Islet precursor cell (in vitro differentiated cells): ENCODE measurements around the gene CHID1.

ENCODE experiments used
- DNase-seq: peaks from one replicate; pipeline ENCODE4 v3.0.0-alpha.2; 2018

CHID1 gene

GRCh38 chr11:932435-932834, 21.8 kb upstream of the CHID1 start:
- DNase-seq, result no peak

GRCh38 chr11:931385-931784, 20.8 kb upstream of the CHID1 start:
- no peak for DNase-seq

DNA sequence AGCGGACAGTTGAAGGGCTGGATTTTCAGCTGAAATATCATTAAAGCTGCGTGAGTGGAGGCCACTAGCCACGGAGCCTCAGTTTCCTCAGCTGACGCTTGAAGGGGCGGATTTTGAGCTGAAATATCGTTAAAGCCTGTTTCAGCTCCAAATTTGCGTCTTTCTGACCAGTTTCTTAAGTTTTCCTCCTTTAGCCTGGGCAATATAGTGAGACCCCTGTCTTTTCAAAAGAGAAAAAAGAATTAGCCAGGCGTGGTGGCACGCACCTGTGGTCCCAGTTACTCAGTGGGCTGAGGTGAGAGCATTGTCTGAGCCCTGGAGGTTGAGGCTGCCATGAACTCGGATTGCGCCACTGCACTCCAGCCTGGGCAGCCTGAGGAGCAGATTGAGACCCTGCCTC, 18.8 kb upstream of the CHID1 start:
- no peak for DNase-seq

DNA sequence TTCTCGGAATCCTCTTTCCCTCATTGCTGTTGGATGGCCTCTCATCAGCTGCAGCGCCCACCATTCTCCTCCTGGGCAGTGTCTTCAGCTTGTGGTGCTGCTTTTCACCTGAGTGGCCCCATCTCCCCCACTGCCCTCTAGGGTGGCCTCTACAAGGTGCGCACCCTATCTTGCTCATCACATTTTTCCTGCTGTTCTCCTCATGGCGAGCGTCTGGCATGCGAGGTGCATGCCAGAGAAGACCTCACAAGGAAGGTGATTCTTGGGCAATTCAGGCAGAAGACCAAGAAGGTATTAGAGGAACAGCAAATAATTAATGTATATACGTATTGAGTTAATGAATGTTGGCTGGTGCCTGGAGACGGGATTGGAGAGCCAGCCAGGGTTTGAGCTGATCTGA, 18.2 kb upstream of the CHID1 start:
- no peak for DNase-seq

- DNase-seq, result no peak
Observed at GRCh38 chr11:927871-928270, 17.3 kb upstream of the CHID1 start.

DNA sequence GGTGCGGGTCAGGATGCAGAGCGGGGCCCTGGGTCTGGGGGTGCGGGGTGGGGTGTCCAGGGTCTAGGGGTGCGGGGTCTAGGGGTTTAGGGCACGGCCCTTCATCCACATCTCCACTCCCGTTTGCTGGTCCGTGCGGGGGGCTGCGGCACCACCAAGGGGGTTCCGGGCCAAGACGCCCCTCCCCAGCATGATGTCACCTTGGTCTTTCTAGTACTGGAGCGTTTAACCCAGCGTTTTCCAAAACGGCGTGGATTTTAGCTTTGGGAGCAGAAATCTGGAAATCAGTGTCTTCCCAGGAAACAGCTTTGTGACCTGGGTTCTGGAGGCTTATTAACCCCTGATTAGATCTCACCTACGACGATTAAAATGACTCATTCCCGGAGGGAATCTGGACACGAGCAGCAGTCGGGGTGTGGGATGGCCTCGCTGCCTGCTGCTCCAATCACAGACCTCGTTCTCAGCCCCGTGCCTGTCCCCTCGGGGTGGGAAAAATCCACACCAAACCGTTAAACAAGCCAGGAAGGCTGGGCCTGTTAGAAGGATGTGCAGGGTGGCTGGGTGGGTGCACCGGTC, 15.8 kb upstream of the CHID1 start:
- peak; percentile 83 for DNase-seq

- peak; percentile 89 for DNase-seq
Observed at GRCh38 chr11:925496-926301, 15.1 kb upstream of the CHID1 start, which contains the start of gene AP2A2. Gene AP2A2, plus strand, starts transcription at chr11:925870. Its CDS starts 152 bp downstream, at chr11:926022.

- no peak for DNase-seq
Observed at GRCh38 chr11:925158-925495, 14.5 kb upstream of the CHID1 start.

DNA sequence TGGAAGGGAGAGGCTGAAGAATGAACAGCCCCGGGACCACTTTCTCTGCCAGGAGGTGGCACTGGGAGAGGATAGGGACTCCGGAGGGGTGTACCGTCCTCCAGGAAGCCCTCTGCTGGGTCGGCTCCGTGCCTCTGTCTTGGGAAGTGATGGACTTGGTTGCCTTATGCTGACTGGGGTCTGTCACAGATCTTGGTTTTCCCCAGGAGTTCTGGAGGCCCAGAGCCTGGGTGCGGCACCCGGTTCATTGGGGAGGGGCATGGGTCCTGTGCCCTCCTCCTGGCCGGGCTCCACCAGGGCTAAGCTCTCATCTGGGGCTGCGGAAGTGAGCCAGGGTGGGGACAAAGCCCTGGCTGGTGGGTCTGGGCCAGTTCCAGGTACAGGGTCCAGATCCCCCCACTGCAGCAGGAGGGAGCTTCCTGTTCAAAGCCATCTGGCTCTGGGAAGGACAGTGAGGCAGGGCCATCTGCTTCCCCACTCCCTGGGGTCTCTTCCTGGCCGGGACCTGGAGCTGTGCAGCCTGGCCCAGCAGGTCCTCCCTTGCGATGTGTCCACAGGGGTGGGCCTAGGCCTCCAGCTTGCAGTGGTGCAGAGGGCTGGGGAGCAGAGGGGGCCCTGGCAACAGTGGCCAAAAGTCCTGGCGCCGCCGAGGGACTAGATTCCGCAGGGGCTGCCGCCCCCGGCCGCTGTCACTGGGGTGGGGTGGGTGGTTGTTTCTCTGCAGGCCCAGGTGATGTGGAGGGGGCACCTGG, 14.0 kb upstream of the CHID1 start:
- no peak for DNase-seq

DNA sequence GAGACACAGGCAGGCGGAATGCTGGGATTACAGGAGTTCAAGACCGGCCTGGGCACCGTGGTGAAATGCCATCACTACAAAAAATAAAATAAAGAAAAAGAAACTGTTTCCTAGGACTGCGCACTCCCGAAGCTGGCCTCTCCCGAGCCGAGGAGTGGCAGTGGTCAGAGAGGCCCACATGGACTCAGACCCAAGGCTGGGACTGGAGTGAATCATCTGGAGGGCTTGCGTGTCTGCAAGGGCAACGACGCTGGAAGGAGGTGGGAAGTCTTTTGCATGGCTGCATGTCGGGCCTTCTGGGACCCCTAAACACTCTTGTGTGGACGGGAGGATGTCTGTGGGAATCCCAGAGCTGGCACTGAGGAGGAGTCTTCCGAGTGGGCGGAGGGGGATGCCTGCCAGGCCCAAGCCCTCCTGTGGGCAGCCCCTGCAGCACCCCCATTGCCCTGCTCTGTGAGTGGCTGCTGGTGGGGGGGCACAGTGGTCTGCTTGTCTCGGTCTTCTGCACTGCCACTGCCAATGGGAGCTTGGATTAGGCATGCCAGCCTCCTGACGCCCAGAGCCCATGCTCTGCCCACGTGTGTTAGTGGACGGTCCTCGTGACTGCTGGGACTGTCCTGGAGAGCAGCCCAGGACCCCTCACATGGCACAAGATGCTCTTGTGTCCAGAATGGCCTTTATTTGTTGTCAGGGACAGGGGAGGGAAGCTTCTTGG, 13.2 kb upstream of the CHID1 start:
- DNase-seq, result no peak

DNA sequence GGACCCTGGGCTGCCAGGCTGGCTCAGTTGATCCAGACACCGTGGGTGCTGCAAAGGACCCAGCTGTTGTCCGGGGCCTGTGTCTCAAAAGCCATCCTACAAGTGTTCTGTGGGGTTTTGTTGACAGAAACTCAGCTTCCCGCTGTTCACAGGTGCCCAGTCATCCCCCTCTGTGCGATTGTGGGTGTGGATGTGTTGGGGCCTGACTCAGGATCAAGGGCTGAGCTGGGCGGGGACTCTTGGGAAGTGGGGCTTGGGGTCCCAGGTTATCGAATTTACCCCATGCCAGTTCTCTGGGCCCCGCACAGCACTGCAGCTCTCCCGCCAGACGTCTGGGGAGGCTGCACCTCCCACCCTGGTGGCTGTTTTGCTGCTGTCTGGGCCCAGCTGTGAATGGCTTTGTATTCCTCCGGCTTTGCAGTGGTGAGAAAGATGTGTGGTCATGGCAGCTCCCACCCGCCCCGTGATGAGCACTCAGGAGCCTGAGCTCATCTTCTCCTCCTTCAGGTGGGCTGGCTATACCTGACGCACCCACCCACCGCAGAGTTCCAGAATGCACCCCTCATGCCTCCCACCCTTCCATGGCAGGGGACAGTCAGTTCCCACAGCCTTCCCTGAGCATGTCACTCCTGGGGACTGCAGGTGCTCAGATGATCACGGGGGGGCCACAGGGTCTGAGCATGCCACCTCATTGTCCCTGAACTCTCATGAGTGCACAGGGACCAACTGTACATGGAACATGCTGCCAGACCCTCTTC, 11.5 kb upstream of the CHID1 start:
- DNase-seq, result no peak

GRCh38 chr11:917426-917825, 6.8 kb upstream of the CHID1 start:
- DNase-seq, result no peak

GRCh38 chr11:914747-915501, 4.3 kb upstream of the CHID1 start:
- no peak for DNase-seq

GRCh38 chr11:914204-914603, 3.6 kb upstream of the CHID1 start:
- DNase-seq, result no peak

GRCh38 chr11:913043-913442, 2.4 kb upstream of the CHID1 start:
- no peak for DNase-seq

- no peak for DNase-seq
Observed at GRCh38 chr11:912266-912665, 1.7 kb upstream of the CHID1 start.

DNA sequence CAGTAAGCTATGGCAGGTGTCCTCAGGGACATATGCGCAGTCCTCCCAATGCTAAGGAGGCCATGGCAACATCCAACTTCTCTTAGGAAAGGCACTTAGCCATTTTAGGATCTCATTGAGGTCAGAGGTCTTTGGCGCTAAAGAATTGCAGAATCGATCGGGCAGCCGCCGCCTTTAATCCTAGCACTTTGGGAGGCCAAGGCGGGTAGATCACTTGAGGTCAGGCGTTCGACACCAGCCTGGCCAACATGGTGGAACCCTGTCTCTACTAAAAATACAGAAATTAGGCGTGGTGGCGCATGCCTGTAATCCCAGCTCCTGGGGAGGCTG, 1.2 kb upstream of the CHID1 start:
- DNase-seq, result no peak

DNA sequence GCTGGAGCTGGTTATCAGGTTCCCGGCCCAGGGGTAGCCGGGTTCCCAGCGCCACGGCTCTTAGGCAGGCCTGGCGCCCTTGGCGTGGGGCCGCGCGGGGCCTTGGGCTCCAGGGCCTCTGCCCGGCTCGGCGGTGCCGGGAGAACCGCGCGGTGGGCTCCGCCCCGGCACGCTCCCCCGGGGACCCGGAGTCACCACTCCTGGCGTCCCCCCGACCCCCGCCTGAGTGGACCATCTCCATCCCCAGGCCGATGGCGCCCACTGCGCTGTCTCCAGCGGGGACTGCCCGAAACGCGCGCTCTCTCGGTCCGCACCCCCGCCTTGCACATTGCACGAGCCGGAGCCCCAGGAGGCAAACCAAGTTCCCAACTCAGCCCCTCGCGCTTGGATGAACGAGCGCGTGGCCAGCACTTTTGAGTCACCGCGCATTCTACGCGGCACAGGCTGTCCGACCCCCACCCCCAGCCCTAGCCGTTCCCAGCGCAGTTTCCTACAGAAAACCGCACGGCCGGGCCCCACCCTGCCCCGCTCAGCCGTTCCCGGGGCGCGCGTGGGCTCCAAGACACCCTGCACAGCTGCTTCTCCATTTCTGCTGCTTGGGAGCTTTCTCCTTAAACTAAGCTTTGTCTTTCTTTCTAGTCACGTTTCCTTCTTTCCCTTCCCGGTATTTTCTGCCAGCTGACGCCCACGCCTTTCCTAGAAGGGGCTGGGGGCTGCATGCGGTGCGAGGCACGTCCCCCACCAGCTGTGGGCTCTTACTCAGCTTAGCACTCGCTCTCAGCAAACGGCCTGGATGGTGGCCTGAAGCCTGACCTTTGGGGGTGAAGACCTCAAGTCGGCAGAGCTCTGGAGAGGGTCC, 650 bp upstream of the CHID1 start:
- DNase-seq, result peak; percentile 73

GRCh38 chr11:910044-910588, 494 bp downstream of the CHID1 start:
- DNase-seq, result no peak

DNA sequence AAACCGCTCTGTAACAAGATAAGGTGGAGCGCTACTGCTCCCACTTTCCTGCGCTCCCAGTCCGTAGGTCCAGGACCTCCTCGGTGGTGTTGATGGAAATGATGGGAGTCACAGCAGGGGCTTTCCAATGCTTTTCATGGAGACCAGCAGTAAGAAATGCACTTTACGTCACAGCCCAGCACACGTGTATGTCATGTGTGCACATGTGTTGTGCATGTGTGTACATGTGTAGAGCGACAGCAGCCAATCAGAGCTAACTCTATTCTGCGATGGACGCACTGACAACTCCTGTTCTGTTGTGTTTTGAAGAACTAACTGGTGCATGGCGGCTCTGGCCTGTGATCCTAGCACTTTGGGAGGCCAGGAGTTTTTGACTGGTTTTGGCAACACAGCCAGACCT, 1.2 kb downstream of the CHID1 start:
- no peak for DNase-seq

GRCh38 chr11:908273-908672, 2.3 kb downstream of the CHID1 start:
- DNase-seq, result no peak
